Astrocyte of the spinal cord (primary cell): ENCODE measurements around the gene ANAPC5.
"Not testable (repeated sequence)": the region's sequence is repeated elsewhere in the genome, so short reads cannot be mapped to it uniquely, and the experiment has no call there.

Source experiments
- DNase-seq: peaks from one replicate; pipeline ENCODE4 v3.0.0; 2011; ENCODE audit warnings: low read depth, low spot score
- H3K4me3 ChIP-seq: 2 replicates; pipeline ENCODE4 v1.5.1; 2011; ENCODE audit warnings: low read depth, mild to moderate bottlenecking, low read length, moderate library complexity
- in situ Hi-C: cut with HindIII; loops from 2 replicates; pipeline ENCODE4 v1.10.0; 2017; ENCODE audit warnings: low sequenced_read_pairs
- TF ChIP-seq, protein P1 (sequence below): IDR thresholded peaks from 2 replicates; pipeline ENCODE4 v1.5.1; 2012; ENCODE audit warnings: low read depth, mild to moderate bottlenecking, low read length, inconsistent platforms

Gene ANAPC5

DNA sequence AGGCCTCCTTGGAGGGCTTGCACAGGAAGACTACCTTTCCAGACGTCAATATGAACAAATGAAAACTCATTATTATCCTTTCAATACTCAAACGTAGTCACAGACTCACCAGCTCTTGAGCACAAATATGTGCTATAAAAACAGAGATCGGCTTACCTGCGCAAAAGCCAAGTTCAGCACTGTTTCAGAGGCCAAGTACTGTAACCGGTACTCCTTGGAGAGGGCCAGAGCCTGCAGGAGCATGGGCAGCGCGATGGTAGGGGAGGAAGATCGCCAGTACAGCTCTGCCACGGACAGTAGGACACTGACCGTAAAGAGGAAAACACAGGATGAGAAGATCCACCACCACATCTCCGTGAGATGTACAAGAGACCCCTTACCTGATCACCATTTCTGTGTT lies 34.1 kb downstream of the ANAPC5 start:
- in situ Hi-C loops = no loop called here
- TF ChIP-seq, protein P1, sequence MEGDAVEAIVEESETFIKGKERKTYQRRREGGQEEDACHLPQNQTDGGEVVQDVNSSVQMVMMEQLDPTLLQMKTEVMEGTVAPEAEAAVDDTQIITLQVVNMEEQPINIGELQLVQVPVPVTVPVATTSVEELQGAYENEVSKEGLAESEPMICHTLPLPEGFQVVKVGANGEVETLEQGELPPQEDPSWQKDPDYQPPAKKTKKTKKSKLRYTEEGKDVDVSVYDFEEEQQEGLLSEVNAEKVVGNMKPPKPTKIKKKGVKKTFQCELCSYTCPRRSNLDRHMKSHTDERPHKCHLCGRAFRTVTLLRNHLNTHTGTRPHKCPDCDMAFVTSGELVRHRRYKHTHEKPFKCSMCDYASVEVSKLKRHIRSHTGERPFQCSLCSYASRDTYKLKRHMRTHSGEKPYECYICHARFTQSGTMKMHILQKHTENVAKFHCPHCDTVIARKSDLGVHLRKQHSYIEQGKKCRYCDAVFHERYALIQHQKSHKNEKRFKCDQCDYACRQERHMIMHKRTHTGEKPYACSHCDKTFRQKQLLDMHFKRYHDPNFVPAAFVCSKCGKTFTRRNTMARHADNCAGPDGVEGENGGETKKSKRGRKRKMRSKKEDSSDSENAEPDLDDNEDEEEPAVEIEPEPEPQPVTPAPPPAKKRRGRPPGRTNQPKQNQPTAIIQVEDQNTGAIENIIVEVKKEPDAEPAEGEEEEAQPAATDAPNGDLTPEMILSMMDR = no peak
- no peak for DNase-seq
- H3K4me3 ChIP-seq = no peak overlapping the region

DNA sequence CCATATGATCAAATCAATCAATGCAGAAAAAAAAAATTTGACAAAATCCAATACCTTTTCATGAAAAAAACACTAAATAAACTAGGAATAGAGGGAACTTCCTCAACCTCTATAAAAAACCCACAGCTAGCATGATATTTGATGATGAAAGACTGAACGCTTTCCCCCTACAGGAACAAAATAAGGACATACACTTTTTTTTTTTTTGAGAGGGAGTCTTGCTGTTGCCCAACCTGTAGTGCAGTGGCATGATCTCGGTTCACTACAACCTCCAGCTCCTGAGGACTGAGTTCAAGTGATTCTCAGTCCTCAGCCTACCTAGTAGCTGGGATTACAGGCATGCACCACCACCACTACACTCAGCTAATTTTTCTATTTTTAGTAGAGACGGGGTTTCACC lies 37.8 kb downstream of the ANAPC5 start:
- TF ChIP-seq, protein P1 = no peak
- no peak overlapping the region for H3K4me3 ChIP-seq
- in situ Hi-C loops = no loop called here
- DNase-seq = no peak

DNA sequence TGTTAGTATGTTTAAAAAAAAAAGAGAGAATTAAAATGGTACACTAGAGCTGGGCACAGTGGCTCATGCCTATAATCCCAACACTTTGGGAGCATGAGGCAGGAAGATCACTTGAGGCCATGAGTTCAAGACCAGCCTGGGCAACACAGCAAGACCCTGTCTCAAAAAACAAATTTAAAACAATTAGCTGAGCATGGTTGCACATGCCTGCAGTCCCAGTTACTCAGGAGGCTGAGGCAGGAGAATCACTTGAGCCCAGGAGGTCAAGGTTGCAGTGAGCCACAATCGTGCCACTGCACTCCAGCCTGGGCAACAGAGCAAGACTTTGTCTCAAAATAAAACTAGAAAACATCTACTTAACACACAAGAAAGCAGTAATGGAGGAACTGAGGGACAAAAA lies 42.0 kb downstream of the ANAPC5 start:
- H3K4me3 ChIP-seq, DNase-seq, in situ Hi-C loops: not testable (repeated sequence)

DNA sequence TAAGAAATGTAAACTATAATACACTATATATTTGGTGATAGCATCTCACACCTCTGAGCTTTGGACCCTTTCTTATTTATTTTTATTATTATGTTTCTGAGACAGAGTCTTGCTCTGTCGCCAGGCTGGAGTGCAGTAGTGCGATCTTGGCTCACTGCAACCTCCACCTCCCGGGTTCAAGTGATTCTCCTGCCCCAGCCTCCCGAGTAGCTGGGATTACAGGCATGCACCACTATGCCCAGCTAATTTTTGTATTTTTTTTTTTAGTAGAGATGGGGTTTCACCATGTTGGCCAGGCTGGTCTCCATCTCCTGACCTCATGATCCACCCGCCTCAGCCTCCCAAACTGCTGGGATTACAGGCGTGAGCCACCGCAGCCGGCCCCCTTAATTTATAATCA lies 44.8 kb downstream of the ANAPC5 start:
- DNase-seq, in situ Hi-C loops, H3K4me3 ChIP-seq: not testable (repeated sequence)

DNA sequence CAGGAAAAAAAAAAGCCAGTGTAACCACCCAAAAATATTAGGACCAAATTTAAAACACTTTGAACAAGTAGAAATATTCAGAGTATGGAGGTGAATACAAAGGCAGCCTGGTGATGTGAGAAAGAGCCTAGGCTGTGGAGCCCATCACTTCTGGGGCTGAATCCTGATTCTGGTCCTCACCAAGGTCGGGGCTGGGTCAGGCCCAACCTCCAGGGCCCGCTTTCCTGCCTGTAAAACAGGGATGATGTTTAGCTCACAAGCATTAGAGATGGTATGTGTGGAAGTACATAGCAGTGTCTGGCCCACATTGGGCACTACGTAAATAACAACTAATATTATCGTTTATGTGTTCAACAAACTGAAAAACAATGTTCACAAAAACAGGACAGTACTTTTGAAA lies 47.9 kb downstream of the ANAPC5 start:
- DNase-seq = no peak
- TF ChIP-seq, protein P1 = no peak
- H3K4me3 ChIP-seq = no peak overlapping the region
- in situ Hi-C loops = no loop called here

DNA sequence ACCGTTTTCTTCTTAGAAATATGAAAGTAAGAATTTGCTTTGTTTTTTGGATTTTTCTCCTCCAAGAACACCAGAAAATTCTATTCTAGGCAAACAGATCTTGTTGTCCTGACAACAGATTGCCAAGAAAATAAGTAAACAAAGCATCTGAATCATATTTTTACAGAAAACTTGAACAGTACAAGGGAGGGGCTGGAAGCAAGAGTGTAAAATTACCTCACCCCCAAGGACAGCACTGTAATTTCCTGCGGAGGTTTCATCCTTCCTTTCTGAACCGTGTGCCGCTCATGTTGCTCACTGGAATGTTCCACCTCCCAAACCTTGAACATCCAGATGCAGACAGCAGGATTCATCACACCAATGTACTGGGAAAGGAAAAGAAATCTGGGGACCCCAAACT lies 50.3 kb downstream of the ANAPC5 start:
- in situ Hi-C loops = no loop called here
- no peak for DNase-seq
- no peak overlapping the region for H3K4me3 ChIP-seq
- TF ChIP-seq, protein P1 = no peak

DNA sequence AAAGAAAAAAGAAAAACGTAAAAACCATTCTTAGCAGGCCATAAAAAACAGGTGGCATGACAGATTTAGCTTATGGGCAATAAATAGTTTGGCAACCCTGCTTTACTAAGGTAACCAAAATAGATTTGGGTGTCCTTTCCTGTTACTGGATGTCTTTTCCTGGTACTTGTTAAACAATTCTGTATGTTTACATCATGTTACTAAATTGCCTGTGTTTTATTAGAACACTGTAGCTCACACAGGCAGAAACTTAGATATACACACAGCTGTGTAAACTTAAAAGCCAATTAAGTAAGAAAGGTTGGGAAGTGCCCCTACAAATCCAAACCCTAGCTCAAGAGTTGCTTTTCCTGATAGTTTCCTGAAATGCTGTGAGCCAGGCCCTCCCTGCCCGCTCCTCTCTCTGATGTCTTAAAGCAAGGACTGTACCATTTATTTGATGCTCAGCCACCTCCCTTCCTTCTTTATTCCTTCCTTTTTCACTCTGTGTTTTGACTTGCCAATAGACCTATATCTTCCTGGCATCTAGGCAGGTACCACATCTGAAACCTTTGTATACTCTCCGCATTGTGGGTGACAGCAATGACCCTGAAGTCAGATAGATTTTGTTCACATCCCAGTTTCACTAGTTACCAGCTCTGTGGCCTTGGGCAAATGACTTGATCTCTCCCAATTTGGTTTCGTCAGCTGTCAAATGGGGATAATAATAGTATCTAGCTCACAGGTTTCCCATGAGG lies 52.0 kb downstream of the ANAPC5 start:
- TF ChIP-seq, protein P1 = no peak
- H3K4me3 ChIP-seq = no peak overlapping the region
- DNase-seq = no peak
- in situ Hi-C loops = no loop called here

DNA sequence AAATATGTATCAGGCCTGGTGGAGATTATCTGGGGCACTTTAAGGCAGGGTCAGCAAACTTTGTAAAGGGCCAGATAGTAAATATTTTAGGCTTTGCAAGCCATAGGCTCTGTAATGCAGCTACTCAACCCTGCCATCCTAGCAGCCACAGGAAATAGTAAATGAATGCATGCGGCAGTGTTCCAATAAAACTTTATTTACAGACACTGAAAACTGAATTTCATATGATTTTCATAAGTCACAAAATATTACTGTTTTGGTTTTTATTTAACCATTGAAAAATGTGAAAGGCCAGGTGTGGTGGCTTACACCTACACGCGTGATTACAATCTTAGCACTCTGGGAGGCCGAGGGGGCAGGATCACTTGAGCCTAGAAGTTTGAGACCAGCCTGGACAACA lies 52.5 kb downstream of the ANAPC5 start:
- no peak for DNase-seq
- in situ Hi-C loops = no loop called here
- no peak overlapping the region for H3K4me3 ChIP-seq
- TF ChIP-seq, protein P1 = no peak

DNA sequence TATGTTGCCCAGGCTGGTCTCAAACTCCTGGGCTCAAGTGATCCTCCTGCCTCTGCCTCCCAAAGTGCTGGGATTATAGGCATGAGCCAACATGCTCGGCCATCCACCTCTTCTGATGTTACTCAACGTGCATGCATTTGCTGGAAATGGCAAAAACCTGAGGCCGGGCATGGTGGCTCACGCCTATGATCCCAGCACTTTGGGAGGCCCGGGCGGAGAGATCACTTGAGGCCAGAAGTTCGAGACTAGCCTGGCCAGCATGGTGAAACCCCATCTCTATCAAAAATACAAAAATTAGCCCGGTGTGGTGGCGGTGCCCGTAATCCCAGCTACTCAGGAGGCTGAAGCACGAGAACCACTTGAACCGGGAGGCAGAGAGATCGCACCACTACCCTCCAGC lies 53.8 kb downstream of the ANAPC5 start:
- DNase-seq, H3K4me3 ChIP-seq, in situ Hi-C loops: not testable (repeated sequence)
